HepG2 (cell line): ENCODE data around the gene TBC1D24. TPM values are rescaled to one million over a fixed set of nuclear protein-coding genes. Genes with fewer than 3 reads are reported as not detected.

Experiments used
- ARHGAP35 ChIP-seq: sonication (generic); formaldehyde crosslinking; IDR thresholded peaks from 2 replicates; pipeline ENCODE4 v1.9.0; 2022; ENCODE audit warnings: mild to moderate bottlenecking, inconsistent platforms, moderate library complexity, missing genetic modification reagents, borderline replicate concordance
- ELF3 ChIP-seq: IDR thresholded peaks from 2 replicates; pipeline ENCODE4 v1.6.1; 2016; ENCODE audit warnings: missing genetic modification reagents, missing compliant biosample characterization
- FOXP4 ChIP-seq: sonication (generic); formaldehyde crosslinking; IDR thresholded peaks from 2 replicates; pipeline ENCODE4 v1.4.0; 2020; ENCODE audit warnings: missing genetic modification reagents
- MAFK ChIP-seq, 2 experiments: IDR thresholded peaks in 1 of 2; conservative IDR thresholded peaks in 1 of 2; 2 replicates each; pipeline ENCODE4 v1.6.1; 2011; ENCODE audit warnings: improper control_type of control experiment in 2 of 2, low read length in 2 of 2
- NONO ChIP-seq, 2 experiments: fragments of 450-650 bp in 1 of 2; sonication (generic) in 1 of 2; formaldehyde crosslinking in 1 of 2; IDR thresholded peaks in 1 of 2; conservative IDR thresholded peaks in 1 of 2; 2 replicates each; pipeline versions ENCODE4 v1.6.1 to v1.8.0; 2017 to 2022; ENCODE audit warnings: mild to moderate bottlenecking in 1 of 2, missing genetic modification reagents in 1 of 2, moderate library complexity in 1 of 2
- NRL ChIP-seq: sonication (generic); formaldehyde crosslinking; IDR thresholded peaks from 2 replicates; pipeline ENCODE4 v1.5.0; 2020; ENCODE audit warnings: missing genetic modification reagents, mild to moderate bottlenecking, moderate library complexity, borderline replicate concordance
- PHF8 ChIP-seq: sonication (generic); formaldehyde crosslinking; IDR thresholded peaks from 2 replicates; pipeline ENCODE4 v1.5.0; 2020; ENCODE audit warnings: missing genetic modification reagents
- SAP130 ChIP-seq: IDR thresholded peaks from 2 replicates; pipeline ENCODE4 v1.6.1; 2016; ENCODE audit warnings: low read depth
- SP5 ChIP-seq: IDR thresholded peaks from 2 replicates; pipeline ENCODE4 v1.6.1; 2016; ENCODE audit warnings: low read depth, borderline replicate concordance
- TEF ChIP-seq: sonication (generic); formaldehyde crosslinking; IDR thresholded peaks from 2 replicates; pipeline ENCODE4 v1.5.0; 2020; ENCODE audit warnings: missing genetic modification reagents
- TOE1 ChIP-seq: sonication (generic); formaldehyde crosslinking; IDR thresholded peaks from 2 replicates; pipeline ENCODE4 v1.4.0; 2020; ENCODE audit warnings: mild to moderate bottlenecking, missing genetic modification reagents
- ZBTB25 ChIP-seq: IDR thresholded peaks from 2 replicates; pipeline ENCODE4 v1.6.1; 2018; ENCODE audit warnings: missing genetic modification reagents
- ZFY ChIP-seq: sonication (generic); formaldehyde crosslinking; IDR thresholded peaks from 2 replicates; pipeline ENCODE4 v1.4.0; 2020; ENCODE audit warnings: missing genetic modification reagents
- ZNF205 ChIP-seq: IDR thresholded peaks from 2 replicates; pipeline ENCODE4 v1.6.1; 2018; ENCODE audit warnings: missing biosample characterization, missing genetic modification reagents
- ZNF891 ChIP-seq: sonication (generic); formaldehyde crosslinking; IDR thresholded peaks from 2 replicates; pipeline ENCODE4 v1.5.0; 2020; ENCODE audit warnings: mild to moderate bottlenecking, missing genetic modification reagents
- polyA plus RNA-seq, 8 experiments: library from polyadenylated mRNA; depleted of rRNA in 3 of 8; stranded (reverse) in 7 of 8; unstranded in 1 of 8; fragments of >200 nt; fragmentation: Illumina TruSeq in 4 of 8; extraction: Trizol in 4 of 8; gene quantifications; 2 replicates each; pipeline versions ENCODE4 v1.2.1 to v1.2.3, GENCODE V29; 2011 to 2016; ENCODE audit warnings: low read depth in 4 of 8, missing spikeins in 1 of 8, mixed read lengths in 1 of 8; ENCODE audit not compliant: insufficient read depth in 1 of 8
- total RNA-seq, 5 experiments: library from RNA; depleted of rRNA; stranded (reverse); fragments of >200 nt; fragmentation: Illumina TruSeq; extraction: Trizol; gene quantifications; 2 replicates each; pipeline ENCODE4 v1.2.3, GENCODE V29; 2016; ENCODE audit warnings: low read depth in 1 of 5
- TF ChIP-seq, protein P1 (sequence below): sonication (generic); formaldehyde crosslinking; IDR thresholded peaks from 2 replicates; pipeline ENCODE4 v1.5.1; 2020; ENCODE audit warnings: mild to moderate bottlenecking, missing genetic modification reagents, moderate library complexity
- TF ChIP-seq, protein P2 (sequence below): sonication (generic); formaldehyde crosslinking; IDR thresholded peaks from 2 replicates; pipeline ENCODE4 v1.5.0; 2020; ENCODE audit warnings: missing genetic modification reagents, mild to moderate bottlenecking, borderline replicate concordance
- TF ChIP-seq, protein P3 (sequence below): IDR thresholded peaks from 2 replicates; pipeline ENCODE4 v1.6.1; 2016

Gene TBC1D24
- total and polyA plus RNA-seq, 2 of the 13 experiments (the other 11 are each of a cell fraction or from before 2014, with no cell fraction given) = 7.7 to 13.7 TPM

DNA sequence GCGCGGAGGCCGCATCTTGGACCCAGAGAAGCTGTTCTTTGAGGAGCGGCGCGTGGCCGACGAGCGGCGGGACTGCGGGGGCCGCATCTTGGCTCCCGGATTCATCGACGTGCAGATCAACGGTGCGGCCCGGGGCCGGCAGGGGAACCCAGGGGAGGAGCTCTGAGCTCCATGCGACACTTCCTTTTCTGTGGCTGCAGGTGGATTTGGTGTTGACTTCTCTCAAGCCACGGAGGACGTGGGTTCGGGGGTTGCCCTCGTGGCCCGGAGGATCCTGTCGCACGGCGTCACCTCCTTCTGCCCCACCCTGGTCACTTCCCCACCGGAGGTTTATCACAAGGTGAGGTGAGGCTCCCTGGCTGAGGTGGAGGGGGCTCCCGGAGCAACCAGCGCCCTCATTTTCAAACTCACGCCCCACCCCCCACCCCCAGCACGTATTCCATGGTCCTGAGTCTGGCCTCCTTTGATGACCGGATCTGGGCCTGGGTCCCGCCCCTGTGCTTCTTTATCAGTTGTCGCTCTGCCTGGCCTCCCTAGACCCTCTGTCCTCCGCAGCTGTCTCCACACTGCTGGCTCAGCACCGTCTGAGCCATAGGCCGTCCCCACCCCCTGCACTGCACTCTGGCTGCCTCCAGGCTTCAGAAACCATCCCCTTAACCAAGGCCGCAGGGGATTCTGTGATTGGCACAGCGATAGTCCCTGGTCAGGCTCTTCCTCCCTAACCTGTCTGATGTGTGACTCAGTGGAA lies 46.0 kb downstream of the TBC1D24 start (continued):
- TF ChIP-seq, protein P1, sequence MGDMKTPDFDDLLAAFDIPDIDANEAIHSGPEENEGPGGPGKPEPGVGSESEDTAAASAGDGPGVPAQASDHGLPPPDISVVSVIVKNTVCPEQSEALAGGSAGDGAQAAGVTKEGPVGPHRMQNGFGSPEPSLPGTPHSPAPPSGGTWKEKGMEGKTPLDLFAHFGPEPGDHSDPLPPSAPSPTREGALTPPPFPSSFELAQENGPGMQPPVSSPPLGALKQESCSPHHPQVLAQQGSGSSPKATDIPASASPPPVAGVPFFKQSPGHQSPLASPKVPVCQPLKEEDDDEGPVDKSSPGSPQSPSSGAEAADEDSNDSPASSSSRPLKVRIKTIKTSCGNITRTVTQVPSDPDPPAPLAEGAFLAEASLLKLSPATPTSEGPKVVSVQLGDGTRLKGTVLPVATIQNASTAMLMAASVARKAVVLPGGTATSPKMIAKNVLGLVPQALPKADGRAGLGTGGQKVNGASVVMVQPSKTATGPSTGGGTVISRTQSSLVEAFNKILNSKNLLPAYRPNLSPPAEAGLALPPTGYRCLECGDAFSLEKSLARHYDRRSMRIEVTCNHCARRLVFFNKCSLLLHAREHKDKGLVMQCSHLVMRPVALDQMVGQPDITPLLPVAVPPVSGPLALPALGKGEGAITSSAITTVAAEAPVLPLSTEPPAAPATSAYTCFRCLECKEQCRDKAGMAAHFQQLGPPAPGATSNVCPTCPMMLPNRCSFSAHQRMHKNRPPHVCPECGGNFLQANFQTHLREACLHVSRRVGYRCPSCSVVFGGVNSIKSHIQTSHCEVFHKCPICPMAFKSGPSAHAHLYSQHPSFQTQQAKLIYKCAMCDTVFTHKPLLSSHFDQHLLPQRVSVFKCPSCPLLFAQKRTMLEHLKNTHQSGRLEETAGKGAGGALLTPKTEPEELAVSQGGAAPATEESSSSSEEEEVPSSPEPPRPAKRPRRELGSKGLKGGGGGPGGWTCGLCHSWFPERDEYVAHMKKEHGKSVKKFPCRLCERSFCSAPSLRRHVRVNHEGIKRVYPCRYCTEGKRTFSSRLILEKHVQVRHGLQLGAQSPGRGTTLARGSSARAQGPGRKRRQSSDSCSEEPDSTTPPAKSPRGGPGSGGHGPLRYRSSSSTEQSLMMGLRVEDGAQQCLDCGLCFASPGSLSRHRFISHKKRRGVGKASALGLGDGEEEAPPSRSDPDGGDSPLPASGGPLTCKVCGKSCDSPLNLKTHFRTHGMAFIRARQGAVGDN = peak; percentile 86
- TF ChIP-seq SAP130 (CRISPR knock-in tag) (peak; percentile 69), TOE1 (CRISPR knock-in tag) (no peak), ELF3 (CRISPR knock-in tag) (0 out of 2 replicates have a peak, but pooled peaks have one; percentile 9), ZBTB25 (CRISPR knock-in tag) (0 out of 2 replicates have a peak, but pooled peaks have one; percentile 24), SP5 (peak; percentile 33; the same call in 1 of the 2 replicates), PHF8 (CRISPR knock-in tag) (0 out of 2 replicates have a peak, but pooled peaks have one; percentile 43), FOXP4 (CRISPR knock-in tag) (no peak), ZNF891 (CRISPR knock-in tag) (0 out of 2 replicates have a peak, but pooled peaks have one; percentile 72), NRL (peak; percentile 33; the same call in 1 of the 2 replicates), ZNF205 (CRISPR knock-in tag) (peak; percentile 96), TEF (CRISPR knock-in tag) (no peak), ZFY (CRISPR knock-in tag) (peak; percentile 46; the same call in 1 of the 2 replicates), MAFK (conservative IDR thresholded peaks at IDR 0.05 in 1 of 2, IDR thresholded peaks at IDR 0.05 in 1 of 2; ENCODE audit: low read length in 2 of 2) (peak; percentile 61 to 74), ARHGAP35 (CRISPR knock-in tag) (no peak), NONO (IDR thresholded peaks at IDR 0.05) (no peak), NONO (CRISPR knock-in tag; conservative IDR thresholded peaks at IDR 0.05) (peak; percentile 5; the same call in 1 of the 2 replicates)
- TF ChIP-seq, protein P2, sequence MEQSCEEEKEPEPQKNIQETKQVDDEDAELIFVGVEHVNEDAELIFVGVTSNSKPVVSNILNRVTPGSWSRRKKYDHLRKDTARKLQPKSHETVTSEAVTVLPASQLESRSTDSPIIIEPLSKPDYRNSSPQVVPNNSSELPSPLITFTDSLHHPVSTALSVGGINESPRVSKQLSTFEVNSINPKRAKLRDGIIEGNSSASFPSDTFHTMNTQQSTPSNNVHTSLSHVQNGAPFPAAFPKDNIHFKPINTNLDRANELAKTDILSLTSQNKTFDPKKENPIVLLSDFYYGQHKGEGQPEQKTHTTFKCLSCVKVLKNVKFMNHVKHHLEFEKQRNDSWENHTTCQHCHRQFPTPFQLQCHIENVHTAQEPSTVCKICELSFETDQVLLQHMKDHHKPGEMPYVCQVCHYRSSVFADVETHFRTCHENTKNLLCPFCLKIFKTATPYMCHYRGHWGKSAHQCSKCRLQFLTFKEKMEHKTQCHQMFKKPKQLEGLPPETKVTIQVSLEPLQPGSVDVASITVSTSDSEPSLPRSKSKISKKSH = peak; percentile 47; the same call in 1 of the 2 replicates
- TF ChIP-seq, protein P3, sequence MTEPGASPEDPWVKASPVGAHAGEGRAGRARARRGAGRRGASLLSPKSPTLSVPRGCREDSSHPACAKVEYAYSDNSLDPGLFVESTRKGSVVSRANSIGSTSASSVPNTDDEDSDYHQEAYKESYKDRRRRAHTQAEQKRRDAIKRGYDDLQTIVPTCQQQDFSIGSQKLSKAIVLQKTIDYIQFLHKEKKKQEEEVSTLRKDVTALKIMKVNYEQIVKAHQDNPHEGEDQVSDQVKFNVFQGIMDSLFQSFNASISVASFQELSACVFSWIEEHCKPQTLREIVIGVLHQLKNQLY (CRISPR knock-in tag) = 0 out of 2 replicates have a peak, but pooled peaks have one; percentile 10
